Inferior parietal cortex (tissue), 1 donor: Measurements from ENCODE around the gene PRKCH.

ENCODE experiments used
- DNase-seq: peaks from one replicate; pipeline ENCODE4 v3.0.0-alpha.2; 2016; ENCODE audit errors: extremely low spot score

The PRKCH gene

DNA sequence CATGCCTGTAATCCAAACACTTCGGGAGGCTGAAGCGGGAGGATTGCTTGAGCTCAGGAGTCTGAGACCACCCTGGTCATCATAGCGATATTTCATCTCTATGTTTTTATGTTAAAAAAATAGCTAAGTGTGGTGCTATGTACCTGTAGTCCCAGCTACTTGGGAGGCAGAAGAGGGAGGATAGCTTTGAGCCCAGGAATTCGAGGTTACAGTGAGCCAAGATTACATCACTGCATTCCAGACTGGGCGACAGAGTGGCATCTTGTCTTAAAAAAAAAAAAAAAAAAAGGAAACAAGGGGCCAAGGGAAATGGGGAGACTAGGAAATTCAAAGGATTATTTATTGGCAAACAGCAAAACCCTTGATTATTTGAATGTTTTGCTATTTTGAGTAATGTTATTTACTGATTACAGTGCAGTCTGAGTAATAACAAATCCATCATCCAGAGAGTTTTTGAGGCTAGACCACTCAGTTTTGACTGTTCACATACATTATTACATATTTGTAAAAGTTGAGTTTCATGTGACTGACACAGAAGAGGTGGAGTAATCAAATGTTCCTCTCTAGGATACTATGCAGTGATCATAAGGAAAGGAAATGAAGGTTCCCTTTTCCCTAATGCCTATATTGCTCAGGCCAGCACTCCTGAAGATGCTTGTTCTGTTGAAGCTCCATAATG is 40.8 kb downstream of the PRKCH start:
- DNase-seq: no peak

DNA sequence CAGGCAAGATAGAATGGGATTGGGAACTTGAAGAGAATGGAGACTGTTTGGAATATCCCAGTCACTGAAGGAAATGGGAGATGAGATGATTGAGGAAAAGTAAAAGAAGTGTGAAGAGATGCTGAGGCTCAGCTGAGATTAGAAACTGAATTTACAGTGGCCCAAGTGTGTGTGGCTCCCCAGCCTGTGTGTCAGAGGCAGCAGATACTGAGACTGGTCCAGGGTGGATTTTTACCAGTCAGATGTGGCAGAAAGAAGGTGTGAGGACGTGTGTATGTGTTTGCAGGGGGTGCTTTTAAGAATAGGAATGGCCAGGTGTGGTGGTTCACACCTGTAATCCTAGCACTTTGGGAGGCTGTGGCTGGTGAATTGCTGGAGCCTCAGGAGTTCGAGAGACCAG is 42.9 kb downstream of the PRKCH start:
- DNase-seq: no peak

DNA sequence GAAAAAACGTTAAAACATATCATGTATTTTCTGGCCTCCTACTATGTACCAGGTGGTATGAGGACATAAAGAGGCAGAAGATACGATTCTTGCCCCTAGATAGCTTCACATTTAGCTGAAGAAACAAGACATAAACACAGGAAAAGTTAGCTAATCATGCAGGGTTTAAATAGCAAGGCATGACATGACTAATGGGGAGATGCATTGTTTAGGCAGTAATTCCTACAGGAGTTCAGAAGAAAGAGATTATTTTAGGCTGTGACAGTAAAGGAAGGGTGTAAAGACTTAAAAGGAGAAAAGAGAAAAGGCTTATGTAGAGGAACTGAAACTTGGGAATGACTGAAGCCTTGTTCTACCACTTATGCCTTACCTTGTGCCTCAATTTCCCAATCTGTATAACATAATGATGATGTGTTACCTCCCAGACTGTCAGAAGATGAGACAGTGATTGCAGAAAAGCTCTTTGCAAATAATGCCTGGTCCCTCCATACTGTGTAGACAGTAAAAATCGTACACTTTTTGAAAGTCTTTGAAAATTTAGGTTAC is 44.4 kb downstream of the PRKCH start:
- no peak for DNase-seq

GRCh38 chr14:61368114-61368710 is 46.8 kb downstream of the PRKCH start:
- no peak for DNase-seq

DNA sequence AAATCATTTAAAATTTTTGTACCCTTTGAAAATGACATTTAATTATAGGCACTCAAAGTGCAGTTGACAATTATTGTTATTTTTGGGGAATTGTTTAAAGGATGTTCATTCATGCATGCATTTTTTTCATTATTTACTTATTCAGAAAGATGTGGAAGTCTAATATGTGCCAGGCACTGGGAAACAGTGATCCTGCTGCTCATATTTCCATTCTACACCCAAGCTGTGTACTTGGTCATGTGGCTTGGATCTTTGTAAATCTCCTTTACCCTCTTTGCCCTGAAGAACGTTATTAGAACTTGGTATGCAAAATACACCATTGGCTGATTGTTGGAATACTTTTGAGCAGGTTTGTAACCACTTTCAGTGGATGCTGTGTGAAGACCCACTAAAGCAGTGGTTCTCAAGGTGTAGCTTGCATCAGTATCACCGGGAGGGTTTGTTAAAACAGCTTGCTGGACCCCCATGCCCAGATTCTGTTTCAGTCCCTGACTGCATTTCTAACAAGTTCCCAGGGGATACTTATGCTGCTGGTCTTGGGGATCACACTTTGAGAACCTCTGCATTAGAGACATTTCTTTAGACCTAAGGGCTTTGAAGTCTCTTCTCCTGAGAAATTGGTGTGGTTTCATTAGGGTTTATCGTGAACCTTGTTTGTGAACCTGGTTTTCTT is 47.5 kb downstream of the PRKCH start:
- DNase-seq: no peak

GRCh38 chr14:61369454-61369810 is 48.1 kb downstream of the PRKCH start:
- DNase-seq: no peak

GRCh38 chr14:61372379-61372778 is 51.0 kb downstream of the PRKCH start:
- DNase-seq: no peak

DNA sequence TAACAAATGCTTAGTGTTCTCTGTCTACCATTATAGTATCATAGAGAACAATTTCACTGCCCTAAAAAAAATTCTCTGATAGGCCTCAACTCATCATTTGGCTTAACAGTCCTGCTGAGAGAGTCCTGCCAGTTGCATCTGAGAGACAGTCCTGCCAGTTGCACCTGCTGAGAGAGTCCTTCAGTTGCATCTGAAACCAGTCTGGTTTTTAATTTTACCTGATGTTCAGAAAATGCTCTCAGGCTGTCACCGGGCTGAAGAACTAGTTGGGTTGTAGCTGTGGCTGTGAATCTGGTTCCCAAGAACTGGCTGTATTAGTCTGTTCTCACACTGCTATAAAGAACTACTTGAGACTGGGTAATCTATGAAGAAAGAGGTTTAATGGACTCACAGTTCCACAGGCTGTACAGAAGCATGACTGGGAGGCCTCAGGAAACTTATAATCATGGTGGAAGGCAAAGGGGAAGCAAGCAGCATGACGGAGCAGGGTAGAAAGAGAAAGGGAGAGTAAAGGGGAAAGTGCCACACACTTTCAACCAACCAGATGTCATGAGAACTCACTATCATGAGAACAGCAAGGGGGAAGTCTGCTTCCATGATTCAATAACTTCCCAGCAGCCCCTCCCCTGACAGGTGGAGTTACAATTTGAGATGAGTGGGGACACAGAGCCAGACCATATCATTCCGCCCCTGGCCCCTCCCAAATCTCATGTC is 51.6 kb downstream of the PRKCH start:
- DNase-seq: no peak

GRCh38 chr14:61374284-61374683 is 52.9 kb downstream of the PRKCH start:
- DNase-seq: no peak

GRCh38 chr14:61375218-61375617 is 53.8 kb downstream of the PRKCH start:
- DNase-seq: no peak

- no peak for DNase-seq
These were observed 54.9 kb downstream of the PRKCH start for GRCh38 chr14:61376314-61376713.

GRCh38 chr14:61377749-61378148 is 56.4 kb downstream of the PRKCH start:
- no peak for DNase-seq

GRCh38 chr14:61379639-61380184 is 58.3 kb downstream of the PRKCH start:
- DNase-seq: no peak

DNA sequence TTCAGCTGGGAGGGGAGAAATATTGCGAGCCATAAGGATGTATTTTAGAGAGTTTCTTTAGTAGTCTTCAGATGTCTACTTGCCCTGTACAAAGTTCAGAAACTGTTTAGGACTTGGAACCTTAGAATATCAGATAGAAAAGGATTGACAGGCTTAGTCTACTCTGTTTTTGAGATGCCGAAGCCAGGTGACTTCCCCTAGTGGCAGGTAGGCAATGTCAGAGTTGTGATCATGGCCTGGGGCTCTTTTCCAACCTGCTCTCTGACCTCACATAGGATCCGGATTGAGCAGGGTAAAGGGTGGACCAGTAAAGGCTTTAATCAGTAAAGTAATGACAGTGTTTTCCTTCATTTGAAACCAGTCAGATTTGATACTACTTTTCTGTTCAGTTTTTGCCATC is 59.6 kb downstream of the PRKCH start:
- DNase-seq: no peak

DNA sequence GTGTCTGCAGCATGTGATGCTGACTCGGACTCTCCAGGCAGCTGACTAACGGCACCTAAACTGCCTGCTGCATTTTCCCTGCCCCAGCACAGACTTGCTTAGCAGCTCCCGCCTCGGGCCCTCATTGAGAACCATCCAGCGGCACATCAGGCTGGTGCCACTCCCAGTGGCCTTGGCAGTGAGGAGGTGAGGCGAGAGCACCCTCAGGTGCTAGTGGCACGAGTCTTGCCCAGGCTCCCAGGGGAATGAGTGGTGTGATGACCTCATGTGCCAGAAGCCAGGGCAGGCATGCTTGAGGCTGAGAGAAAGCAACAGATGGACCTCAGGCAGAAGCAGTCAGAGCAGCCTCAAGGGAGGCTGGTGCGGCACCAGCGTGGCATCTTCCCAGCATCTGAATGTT is 60.2 kb downstream of the PRKCH start:
- no peak for DNase-seq

- no peak for DNase-seq
These were observed 61.5 kb downstream of the PRKCH start for GRCh38 chr14:61382842-61383241.

- DNase-seq: no peak
These were observed 63.8 kb downstream of the PRKCH start for GRCh38 chr14:61385002-61385685.

DNA sequence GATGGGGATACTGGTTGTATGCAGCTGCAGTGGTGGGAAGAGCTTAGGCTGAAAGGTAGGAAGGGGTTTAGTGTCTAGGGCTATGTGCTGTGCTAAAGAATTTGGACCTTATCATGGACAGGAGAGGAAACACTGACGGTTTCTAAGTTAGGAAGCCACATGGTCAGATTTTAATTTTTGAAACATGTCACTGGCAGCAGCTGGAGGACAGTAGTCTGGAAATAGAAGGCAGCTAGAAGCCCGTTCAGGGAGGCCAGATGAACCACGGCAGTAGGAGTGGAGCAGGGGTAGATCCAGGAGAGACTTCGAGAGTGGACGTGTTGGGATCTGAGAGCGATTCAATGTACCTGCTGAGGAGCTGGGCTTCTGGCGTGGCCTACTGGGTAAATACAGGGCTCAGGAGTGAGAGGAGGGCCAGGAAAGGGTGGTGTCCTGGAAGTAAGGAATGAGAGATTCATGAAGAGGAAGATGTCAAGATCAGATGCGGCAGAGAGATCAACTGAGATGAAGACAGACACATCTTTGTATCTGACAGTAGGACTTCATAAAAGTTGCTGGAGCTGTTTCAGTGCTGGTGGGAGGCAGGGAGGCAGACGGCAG is 64.9 kb downstream of the PRKCH start:
- DNase-seq: no peak

- DNase-seq: no peak
These were observed 65.7 kb downstream of the PRKCH start for GRCh38 chr14:61387076-61387475.

DNA sequence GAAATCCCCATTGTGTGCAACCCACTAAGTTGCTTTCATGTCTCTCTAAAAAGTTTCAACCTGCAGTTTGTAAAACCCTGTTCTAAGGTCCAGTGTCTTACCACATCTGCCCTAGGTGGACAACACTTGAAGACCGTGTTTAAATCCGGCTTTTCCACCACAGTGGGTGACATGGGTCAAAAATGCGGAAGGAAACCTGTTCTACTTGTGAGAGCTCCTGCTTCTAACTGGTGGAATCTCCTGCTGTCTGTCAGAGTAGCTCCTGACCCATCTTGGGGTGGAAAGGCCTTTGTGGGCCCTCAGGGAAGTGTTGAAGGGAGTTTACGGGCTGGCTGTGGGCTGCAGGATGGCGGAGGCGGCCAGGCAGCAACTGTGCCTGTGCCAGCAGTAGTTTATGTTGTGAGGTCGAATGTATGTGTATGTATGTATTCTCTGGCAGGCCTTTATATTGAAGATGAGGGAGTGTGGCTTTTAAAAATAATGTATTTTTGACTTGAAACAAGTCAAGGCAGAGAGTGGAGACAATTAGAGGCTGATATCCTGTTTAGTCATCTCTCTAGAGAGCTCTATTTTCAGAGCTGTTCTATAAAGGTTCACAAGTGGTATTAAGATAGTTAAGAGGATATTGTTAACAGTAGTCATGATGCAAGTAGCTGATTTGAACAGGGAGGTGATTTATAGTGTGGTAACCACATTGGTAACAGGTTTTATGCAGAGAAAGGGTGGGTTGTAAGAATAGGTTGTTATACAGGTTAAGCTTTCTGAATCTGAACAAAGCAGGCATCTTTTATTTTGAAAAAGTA is 67.0 kb downstream of the PRKCH start:
- DNase-seq: no peak
